Measurements from ENCODE around the gene MOB1B.

DNA sequence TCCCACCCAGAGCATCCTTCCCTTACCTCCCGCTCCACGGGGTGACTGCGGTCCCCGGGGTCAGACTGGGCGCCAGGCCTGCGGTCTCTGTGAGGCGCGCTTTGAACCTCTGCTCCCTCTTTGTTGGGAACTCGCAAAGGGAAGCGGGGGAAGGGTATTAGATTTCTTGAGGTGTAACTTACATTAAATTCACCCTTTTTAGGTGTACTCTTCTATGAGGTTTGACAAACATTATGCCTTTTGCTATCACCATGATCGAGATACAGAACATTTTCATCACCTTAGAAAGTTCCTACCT lies 91.8 kb downstream of the MOB1B start:
- no peak for TF ChIP-seq EZH2phosphoT487 (IDR thresholded peaks at IDR 0.05; ENCODE audit: insufficient read depth, low read depth)
- no peak for TF ChIP-seq EZH2 (IDR thresholded peaks at IDR 0.05; ENCODE audit: insufficient read depth, poor library complexity, severe bottlenecking)

All from GM23248 (cell line).